Ishikawa (cell line): Measurements from ENCODE around the gene ECE2.

Source experiments
- CEBPB ChIP-seq: IDR thresholded peaks from 2 replicates; pipeline ENCODE4 v1.6.1; 2012
- CREB1 ChIP-seq: IDR thresholded peaks from 2 replicates; pipeline ENCODE4 v1.6.1; 2012; ENCODE audit warnings: low read depth
- EP300 ChIP-seq: IDR thresholded peaks from 2 replicates; pipeline ENCODE4 v1.6.1; 2012; ENCODE audit warnings: borderline replicate concordance
- FOXM1 ChIP-seq: IDR thresholded peaks from 2 replicates; pipeline ENCODE4 v1.6.1; 2012; ENCODE audit warnings: low read depth, borderline replicate concordance
- NFIC ChIP-seq: IDR thresholded peaks from 2 replicates; pipeline ENCODE4 v1.6.1; 2012
- TCF12 ChIP-seq: IDR thresholded peaks from 2 replicates; pipeline ENCODE4 v1.6.1; 2012; ENCODE audit warnings: low read depth
- TF ChIP-seq, protein P1 (sequence below): IDR thresholded peaks from 2 replicates; pipeline ENCODE4 v1.6.1; 2012

- TF ChIP-seq NFIC, result no peak
- TF ChIP-seq, protein P1, sequence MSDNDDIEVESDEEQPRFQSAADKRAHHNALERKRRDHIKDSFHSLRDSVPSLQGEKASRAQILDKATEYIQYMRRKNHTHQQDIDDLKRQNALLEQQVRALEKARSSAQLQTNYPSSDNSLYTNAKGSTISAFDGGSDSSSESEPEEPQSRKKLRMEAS, result no peak
- no peak for TF ChIP-seq CEBPB
- no peak for TF ChIP-seq EP300
- no peak for TF ChIP-seq TCF12
- TF ChIP-seq FOXM1, result no peak
- no peak for TF ChIP-seq CREB1
These were observed 13.7 kb downstream of the ECE2 start for GRCh38 chr3:184289426-184289938.
